Measurements from ENCODE around the gene RPL13A. TPM values are rescaled to one million over a fixed set of nuclear protein-coding genes. Genes with fewer than 3 reads are reported as not detected.
"Not testable (repeated sequence)": the region's sequence is repeated elsewhere in the genome, so short reads cannot be mapped to it uniquely, and the experiment has no call there.

The RPL13A gene
- total and polyA plus RNA-seq, 12 donors: 1,171 to 2,740 (median 1,355) TPM

DNA sequence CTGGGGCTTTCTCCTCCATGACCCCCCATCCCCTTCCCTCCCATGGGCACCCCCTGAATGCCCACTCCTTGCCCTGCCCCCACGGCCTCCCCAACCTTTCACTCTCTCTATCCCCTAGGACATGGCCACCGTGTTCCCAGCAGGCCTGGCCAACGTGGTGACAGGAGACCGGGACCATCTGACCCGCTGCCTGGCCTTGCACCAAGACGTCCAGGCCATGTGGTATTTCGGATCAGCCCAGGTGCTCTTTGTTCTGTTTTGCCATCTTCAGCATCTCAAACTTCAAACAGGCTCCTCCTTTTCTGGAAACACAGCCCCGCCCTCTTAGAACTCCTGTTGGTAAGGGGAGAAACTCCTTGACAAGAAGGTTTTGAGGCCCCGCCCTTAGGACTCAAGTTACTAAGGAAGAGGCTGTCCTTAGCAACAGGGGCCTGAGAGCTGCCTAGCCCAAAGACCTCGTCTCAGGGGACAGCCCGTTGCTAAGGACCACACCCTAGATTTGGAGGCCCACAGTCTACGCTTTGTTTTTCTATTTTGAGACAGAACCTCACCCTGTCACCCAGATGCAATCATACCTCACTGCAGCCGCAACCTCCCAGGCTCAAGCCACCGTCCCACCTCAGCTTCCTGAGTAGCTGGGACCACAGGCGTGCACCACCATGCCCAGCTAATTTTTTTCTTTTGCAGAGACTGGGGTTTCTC is 18.5 kb upstream of the RPL13A start:
- peak overlapping the region; percentile 58 to 86 (median 76) for H3K27ac ChIP-seq
- H3K27me3 ChIP-seq: no peaks in the 10 kb centered on the region
- TF ChIP-seq, protein P1, sequence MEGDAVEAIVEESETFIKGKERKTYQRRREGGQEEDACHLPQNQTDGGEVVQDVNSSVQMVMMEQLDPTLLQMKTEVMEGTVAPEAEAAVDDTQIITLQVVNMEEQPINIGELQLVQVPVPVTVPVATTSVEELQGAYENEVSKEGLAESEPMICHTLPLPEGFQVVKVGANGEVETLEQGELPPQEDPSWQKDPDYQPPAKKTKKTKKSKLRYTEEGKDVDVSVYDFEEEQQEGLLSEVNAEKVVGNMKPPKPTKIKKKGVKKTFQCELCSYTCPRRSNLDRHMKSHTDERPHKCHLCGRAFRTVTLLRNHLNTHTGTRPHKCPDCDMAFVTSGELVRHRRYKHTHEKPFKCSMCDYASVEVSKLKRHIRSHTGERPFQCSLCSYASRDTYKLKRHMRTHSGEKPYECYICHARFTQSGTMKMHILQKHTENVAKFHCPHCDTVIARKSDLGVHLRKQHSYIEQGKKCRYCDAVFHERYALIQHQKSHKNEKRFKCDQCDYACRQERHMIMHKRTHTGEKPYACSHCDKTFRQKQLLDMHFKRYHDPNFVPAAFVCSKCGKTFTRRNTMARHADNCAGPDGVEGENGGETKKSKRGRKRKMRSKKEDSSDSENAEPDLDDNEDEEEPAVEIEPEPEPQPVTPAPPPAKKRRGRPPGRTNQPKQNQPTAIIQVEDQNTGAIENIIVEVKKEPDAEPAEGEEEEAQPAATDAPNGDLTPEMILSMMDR (IDR thresholded peaks at IDR 0.05): no peak
- DNase-seq (peak; percentile 75 to 92), ATAC-seq (peak; percentile 72 to 93 (median 88))
- no peaks in the 10 kb centered on the region for H3K9me3 ChIP-seq
- peaks cover 7 to 46% (median 30%) of the 10 kb centered on the region in 9 donors for H3K4me1 ChIP-seq
- H3K4me3 ChIP-seq: no peak overlapping the region
- WGBS, 2 donors: 40 to 52% methylated on average over 15 of the region's 15 CpGs
- intact Hi-C loops (cut with DNase I): no loop called here
- peaks cover 0 to 37% (median 7%) of the 10 kb centered on the region in 9 donors for H3K36me3 ChIP-seq

DNA sequence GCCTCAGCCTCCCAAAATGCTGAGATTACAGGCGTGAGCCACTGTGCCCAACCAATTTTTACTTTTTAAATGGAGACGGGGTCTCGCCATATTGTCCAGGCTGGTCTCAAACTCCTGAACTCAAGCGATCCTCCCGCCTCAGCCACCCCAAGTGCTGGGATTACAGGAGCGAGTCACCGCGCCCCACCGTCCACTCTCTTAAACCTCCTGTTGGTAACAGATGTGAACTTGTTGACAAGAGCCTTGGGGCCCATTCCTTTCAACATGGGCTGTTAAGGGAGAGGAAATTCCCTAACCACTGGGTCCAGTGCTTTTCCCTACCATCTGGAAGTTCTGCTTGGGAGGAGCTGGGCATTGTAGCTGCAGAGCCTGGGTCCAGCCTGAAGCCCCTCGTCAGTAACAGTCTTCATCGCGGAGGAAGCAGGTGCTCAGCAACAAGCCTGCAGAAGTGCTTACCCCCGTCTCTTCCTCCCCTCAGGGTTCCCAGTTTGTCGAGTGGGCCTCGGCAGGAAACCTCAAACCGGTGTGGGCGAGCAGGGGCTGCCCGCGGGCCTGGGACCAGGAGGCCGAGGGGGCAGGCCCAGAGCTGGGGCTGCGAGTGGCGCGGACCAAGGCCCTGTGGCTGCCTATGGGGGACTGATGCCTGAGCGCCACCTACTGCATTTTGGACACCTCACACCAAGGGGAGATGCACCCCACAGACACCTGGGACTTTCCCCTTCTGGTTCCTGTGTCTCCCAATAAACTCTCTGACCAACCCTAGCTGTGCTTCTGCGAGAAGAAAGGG is 17.4 kb upstream of the RPL13A start:
- WGBS, 2 donors: 88% methylated on average over 25 of the region's 25 CpGs
- intact Hi-C loops (cut with DNase I): no loop called here
- peaks cover 0 to 26% (median 7%) of the 10 kb centered on the region in 9 donors for H3K36me3 ChIP-seq
- DNase-seq: no peak
- peak overlapping the region in 9 of 10 donors; percentile 53 to 86 (median 78) for H3K27ac ChIP-seq
- H3K9me3 ChIP-seq: no peaks in the 10 kb centered on the region
- no peaks in the 10 kb centered on the region for H3K27me3 ChIP-seq
- H3K4me3 ChIP-seq: no peak overlapping the region
- H3K4me1 ChIP-seq: peaks cover 7 to 46% (median 31%) of the 10 kb centered on the region in 9 donors
- ATAC-seq: no peak
- TF ChIP-seq, protein P1 (IDR thresholded peaks at IDR 0.05): peak in 1 of 9 donors; percentile 37

DNA sequence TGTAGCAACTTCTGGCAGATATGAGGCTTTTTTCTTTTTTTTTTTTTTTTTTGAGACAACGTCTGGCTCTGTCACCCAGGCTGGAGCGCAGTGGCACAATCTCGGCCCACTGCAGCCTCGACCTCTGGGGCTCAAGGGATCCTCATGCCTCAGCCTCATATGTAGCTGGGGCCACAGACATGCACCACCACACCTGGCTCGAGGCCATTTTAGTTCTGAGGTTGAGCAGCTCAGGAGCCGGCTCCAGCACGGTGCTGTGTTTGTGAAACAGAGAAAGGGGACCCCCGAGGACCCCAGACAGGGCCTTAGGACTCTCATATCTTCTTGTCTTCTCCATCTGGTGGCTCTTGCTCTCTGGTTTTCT is 16.8 kb upstream of the RPL13A start:
- Histone ChIP-seq H3K27me3 (no peaks in the 10 kb centered on the region), H3K4me1 (peaks cover 7 to 48% (median 31%) of the 10 kb centered on the region in 9 donors), H3K36me3 (peaks cover 0 to 23% (median 6%) of the 10 kb centered on the region in 9 donors), H3K9me3 (no peaks in the 10 kb centered on the region), H3K4me3 (no peak overlapping the region), H3K27ac (peak overlapping the region in 4 of 10 donors; percentile 53 to 78 (median 64))
- DNase-seq: no peak
- ATAC-seq: no peak
- 77 to 86% methylated on average over 8 of the region's 8 CpGs for WGBS, 2 donors
- intact Hi-C loops (cut with DNase I): no loop called here
- TF ChIP-seq, protein P1 (IDR thresholded peaks at IDR 0.05): no peak

DNA sequence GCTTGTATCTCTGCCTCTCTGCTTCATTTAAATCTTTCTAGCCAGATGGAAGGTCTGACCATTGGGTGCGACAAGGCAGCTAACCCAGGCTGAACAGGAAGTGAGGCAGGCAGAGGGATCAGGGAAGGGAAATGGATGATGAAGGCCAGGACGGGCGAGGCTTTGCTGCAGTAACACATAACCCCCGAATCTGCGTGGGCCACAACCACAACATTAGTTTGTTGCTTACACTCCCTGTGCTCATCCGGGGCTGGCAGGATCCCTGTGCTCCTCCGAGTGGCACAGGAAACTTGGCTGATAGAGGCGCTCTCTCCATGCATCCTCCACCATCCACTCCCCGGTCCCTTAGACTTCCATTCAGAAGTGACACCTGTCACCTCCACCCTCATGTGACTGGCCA is 14.5 kb upstream of the RPL13A start:
- TF ChIP-seq, protein P1 (IDR thresholded peaks at IDR 0.05): no peak
- H3K36me3 ChIP-seq: peaks cover 0 to 19% (median 0%) of the 10 kb centered on the region in 9 donors
- peak overlapping the region in 7 of 10 donors; percentile 16 to 93 (median 91) for H3K27ac ChIP-seq
- peaks cover 7 to 48% (median 31%) of the 10 kb centered on the region in 9 donors for H3K4me1 ChIP-seq
- DNase-seq (no peak), ATAC-seq (no peak)
- H3K27me3 ChIP-seq: no peaks in the 10 kb centered on the region
- WGBS, 2 donors: 67 to 71% methylated on average over 9 of the region's 9 CpGs
- H3K4me3 ChIP-seq: no peak overlapping the region
- intact Hi-C loops (cut with DNase I): no loop called here
- H3K9me3 ChIP-seq: no peaks in the 10 kb centered on the region

DNA sequence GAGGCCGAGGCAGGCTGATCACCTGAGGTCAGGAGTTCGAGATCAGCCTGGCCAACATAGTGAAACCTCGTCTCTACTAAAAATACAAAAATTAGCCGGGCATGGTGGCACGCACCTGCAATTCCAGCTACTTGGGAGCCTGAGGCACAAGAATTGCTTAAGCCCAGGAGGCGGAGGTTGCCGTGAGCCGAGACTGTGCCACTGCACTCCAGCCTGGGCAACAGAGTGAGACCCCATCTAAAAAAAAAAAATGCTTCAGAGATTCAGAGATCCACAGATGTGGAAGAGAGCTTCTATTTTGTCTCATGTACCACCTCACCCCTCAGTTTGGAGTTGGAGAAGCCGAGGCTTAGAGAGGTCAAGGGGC is 13.9 kb upstream of the RPL13A start:
- H3K27me3 ChIP-seq; intact Hi-C loops (cut with DNase I); DNase-seq; H3K9me3 ChIP-seq; ATAC-seq: not testable (repeated sequence)
- peak overlapping the region in 9 of 10 donors; percentile 46 to 79 (median 69) for H3K4me3 ChIP-seq
- peak overlapping the region; percentile 66 to 93 (median 92) for H3K27ac ChIP-seq
- WGBS, 2 donors: 70 to 76% methylated on average over 9 of the region's 9 CpGs
- H3K4me1 ChIP-seq: peaks cover 6 to 45% (median 31%) of the 10 kb centered on the region in 9 donors
- H3K36me3 ChIP-seq: peaks cover 0 to 19% (median 0%) of the 10 kb centered on the region in 9 donors
